HG03520 (cell line): ENCODE data around the gene CCR3.

ENCODE experiments used
- ATAC-seq: cut with Tn5 transposase; IDR thresholded peaks from one replicate; pipeline ENCODE4 v1.9.1; 2021; ENCODE audit warnings: mild to moderate bottlenecking, moderate library complexity; ENCODE audit not compliant: unreplicated experiment

The CCR3 gene

GRCh38 chr3:46293991-46294833, 52.0 kb downstream of the CCR3 start:
- ATAC-seq, result no peak

- no peak for ATAC-seq
Observed at GRCh38 chr3:46296826-46297225, 54.6 kb downstream of the CCR3 start.

GRCh38 chr3:46297658-46298423, 55.6 kb downstream of the CCR3 start:
- no peak for ATAC-seq

- ATAC-seq, result no peak
Observed at GRCh38 chr3:46298871-46299607, 56.8 kb downstream of the CCR3 start.

- no peak for ATAC-seq
Observed at GRCh38 chr3:46299608-46300460, 57.6 kb downstream of the CCR3 start.

GRCh38 chr3:46300461-46300789, 58.2 kb downstream of the CCR3 start:
- ATAC-seq, result no peak

- no peak for ATAC-seq
Observed at GRCh38 chr3:46301122-46301835, 59.0 kb downstream of the CCR3 start.

GRCh38 chr3:46303240-46303639, 61.0 kb downstream of the CCR3 start:
- ATAC-seq, result no peak

- ATAC-seq, result no peak
Observed at GRCh38 chr3:46304739-46305138, 62.5 kb downstream of the CCR3 start.

GRCh38 chr3:46312991-46313390, 70.7 kb downstream of the CCR3 start:
- no peak for ATAC-seq

- ATAC-seq, result no peak
Observed at GRCh38 chr3:46314517-46314916, 72.3 kb downstream of the CCR3 start.

GRCh38 chr3:46316206-46316605, 73.9 kb downstream of the CCR3 start:
- no peak for ATAC-seq
